ENCODE measurements around the gene ARSB. TPM values are rescaled to one million over a fixed set of nuclear protein-coding genes. Genes with fewer than 3 reads are reported as not detected.

Gene ARSB
- total RNA-seq, 1 donor: 38.4 TPM

DNA sequence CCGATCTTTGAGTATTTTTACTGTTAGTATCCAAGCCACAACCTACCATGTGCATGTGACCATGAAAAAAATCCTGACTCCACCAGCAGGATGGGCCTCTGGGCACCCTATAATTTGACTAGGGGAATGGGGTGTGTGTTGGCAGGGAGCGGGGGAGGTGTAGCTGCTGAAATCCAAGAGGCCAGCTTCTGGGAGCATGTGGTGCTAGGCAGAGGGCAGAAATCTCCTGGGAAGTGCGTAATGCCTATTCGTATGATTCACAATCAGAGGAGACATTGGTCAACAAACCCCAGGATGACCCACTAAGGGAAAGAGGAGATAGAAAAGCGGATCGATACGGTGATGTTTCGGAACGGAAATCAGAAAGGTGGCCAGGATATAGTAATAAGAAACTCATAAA is 149.9 kb downstream of the ARSB start:
- Histone ChIP-seq H3K36me3 (ENCODE audit: insufficient read depth, low read length) (no peaks in the 10 kb centered on the region), H3K4me3 (ENCODE audit: insufficient read depth, low read length) (no peak overlapping the region), H3K27me3 (ENCODE audit: insufficient read depth, low read length) (no peaks in the 10 kb centered on the region), H2AFZ (ENCODE audit: low read length) (no peak overlapping the region), H3K9me3 (ENCODE audit: low read depth, low read length) (no peaks in the 10 kb centered on the region), H3K27ac (ENCODE audit: low read depth, low read length) (no peak overlapping the region), H4K20me1 (ENCODE audit: insufficient read depth, low read length) (no peaks in the 10 kb centered on the region), H3K79me2 (ENCODE audit: insufficient read depth, low read length) (no peaks in the 10 kb centered on the region), H3K4me1 (ENCODE audit: insufficient read depth, low read length) (peaks cover 19% of the 10 kb centered on the region), H3K4me2 (ENCODE audit: insufficient read depth, low read length) (peak overlapping the region; percentile 20)
- TF ChIP-seq, protein P1, sequence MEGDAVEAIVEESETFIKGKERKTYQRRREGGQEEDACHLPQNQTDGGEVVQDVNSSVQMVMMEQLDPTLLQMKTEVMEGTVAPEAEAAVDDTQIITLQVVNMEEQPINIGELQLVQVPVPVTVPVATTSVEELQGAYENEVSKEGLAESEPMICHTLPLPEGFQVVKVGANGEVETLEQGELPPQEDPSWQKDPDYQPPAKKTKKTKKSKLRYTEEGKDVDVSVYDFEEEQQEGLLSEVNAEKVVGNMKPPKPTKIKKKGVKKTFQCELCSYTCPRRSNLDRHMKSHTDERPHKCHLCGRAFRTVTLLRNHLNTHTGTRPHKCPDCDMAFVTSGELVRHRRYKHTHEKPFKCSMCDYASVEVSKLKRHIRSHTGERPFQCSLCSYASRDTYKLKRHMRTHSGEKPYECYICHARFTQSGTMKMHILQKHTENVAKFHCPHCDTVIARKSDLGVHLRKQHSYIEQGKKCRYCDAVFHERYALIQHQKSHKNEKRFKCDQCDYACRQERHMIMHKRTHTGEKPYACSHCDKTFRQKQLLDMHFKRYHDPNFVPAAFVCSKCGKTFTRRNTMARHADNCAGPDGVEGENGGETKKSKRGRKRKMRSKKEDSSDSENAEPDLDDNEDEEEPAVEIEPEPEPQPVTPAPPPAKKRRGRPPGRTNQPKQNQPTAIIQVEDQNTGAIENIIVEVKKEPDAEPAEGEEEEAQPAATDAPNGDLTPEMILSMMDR (IDR thresholded peaks at IDR 0.05; ENCODE audit: extremely low read depth, low read depth, low read length): no peak
- DNase-seq (ENCODE audit: insufficient read length, low spot score, missing footprints): no peak

DNA sequence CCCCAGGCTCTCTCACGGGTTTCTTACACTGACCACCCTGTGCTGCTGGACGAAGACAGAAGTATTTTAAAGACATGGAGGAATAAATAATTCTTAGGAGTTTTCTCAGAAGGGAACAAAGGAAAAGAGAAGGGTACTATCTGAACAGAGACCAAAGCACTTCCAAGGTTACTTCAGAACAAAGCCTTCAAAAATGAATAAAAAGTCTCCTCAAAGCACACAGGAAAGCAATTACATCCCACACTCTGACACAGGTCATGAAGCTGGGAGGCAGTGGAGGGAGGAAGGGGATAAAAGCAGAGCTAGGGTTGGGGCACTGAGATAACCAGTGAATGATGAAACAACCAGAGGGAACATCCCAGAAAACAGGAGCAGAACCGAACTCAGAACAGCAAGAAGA is 151.8 kb downstream of the ARSB start:
- Histone ChIP-seq H3K27ac (ENCODE audit: low read depth, low read length) (no peak overlapping the region), H3K4me3 (ENCODE audit: insufficient read depth, low read length) (no peak overlapping the region), H3K27me3 (ENCODE audit: insufficient read depth, low read length) (no peaks in the 10 kb centered on the region), H3K4me1 (ENCODE audit: insufficient read depth, low read length) (peaks cover 24% of the 10 kb centered on the region), H4K20me1 (ENCODE audit: insufficient read depth, low read length) (no peaks in the 10 kb centered on the region), H2AFZ (ENCODE audit: low read length) (no peak overlapping the region), H3K9me3 (ENCODE audit: low read depth, low read length) (no peaks in the 10 kb centered on the region), H3K79me2 (ENCODE audit: insufficient read depth, low read length) (no peaks in the 10 kb centered on the region), H3K4me2 (ENCODE audit: insufficient read depth, low read length) (no peak overlapping the region), H3K36me3 (ENCODE audit: insufficient read depth, low read length) (no peaks in the 10 kb centered on the region)
- TF ChIP-seq, protein P1 (IDR thresholded peaks at IDR 0.05; ENCODE audit: extremely low read depth, low read depth, low read length): no peak
- no peak for DNase-seq (ENCODE audit: insufficient read length, low spot score, missing footprints)

DNA sequence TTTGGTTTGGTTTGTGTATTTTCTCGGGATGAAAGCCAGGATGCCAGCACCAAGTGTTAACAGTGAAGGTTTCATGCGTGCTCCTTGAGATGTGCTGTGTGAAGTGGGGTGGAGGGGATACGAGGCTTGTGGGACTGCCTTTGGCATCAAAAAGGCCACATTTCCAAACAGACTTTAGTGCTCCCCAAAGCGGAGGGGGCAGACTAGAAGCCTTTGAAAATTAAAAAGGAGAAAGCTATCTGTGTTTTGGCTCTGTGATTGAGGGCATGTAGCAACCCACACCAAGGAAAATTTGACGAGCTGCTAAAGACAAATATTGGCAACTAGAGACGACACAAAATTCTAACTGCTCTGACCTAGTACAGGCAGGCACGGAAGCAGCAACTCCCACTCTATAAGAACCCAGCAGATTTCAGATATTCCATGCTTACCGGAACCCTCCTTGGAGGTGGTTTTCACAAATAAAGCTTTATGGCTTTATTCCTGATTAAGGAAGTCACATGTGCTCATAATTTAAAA is 154.5 kb downstream of the ARSB start:
- H3K36me3 ChIP-seq (ENCODE audit: insufficient read depth, low read length): no peaks in the 10 kb centered on the region
- TF ChIP-seq, protein P1 (IDR thresholded peaks at IDR 0.05; ENCODE audit: extremely low read depth, low read depth, low read length): no peak
- no peaks in the 10 kb centered on the region for H3K79me2 ChIP-seq (ENCODE audit: insufficient read depth, low read length)
- H3K4me1 ChIP-seq (ENCODE audit: insufficient read depth, low read length): peaks cover 22% of the 10 kb centered on the region
- DNase-seq (ENCODE audit: insufficient read length, low spot score, missing footprints): no peak
- peak overlapping the region; percentile 24 for H3K27ac ChIP-seq (ENCODE audit: low read depth, low read length)
- H3K9me3 ChIP-seq (ENCODE audit: low read depth, low read length): no peaks in the 10 kb centered on the region
- peak overlapping the region; percentile 71 for H2AFZ ChIP-seq (ENCODE audit: low read length)
- H3K27me3 ChIP-seq (ENCODE audit: insufficient read depth, low read length): no peaks in the 10 kb centered on the region
- no peaks in the 10 kb centered on the region for H4K20me1 ChIP-seq (ENCODE audit: insufficient read depth, low read length)
- H3K4me3 ChIP-seq (ENCODE audit: insufficient read depth, low read length): no peak overlapping the region
- H3K4me2 ChIP-seq (ENCODE audit: insufficient read depth, low read length): no peak overlapping the region

DNA sequence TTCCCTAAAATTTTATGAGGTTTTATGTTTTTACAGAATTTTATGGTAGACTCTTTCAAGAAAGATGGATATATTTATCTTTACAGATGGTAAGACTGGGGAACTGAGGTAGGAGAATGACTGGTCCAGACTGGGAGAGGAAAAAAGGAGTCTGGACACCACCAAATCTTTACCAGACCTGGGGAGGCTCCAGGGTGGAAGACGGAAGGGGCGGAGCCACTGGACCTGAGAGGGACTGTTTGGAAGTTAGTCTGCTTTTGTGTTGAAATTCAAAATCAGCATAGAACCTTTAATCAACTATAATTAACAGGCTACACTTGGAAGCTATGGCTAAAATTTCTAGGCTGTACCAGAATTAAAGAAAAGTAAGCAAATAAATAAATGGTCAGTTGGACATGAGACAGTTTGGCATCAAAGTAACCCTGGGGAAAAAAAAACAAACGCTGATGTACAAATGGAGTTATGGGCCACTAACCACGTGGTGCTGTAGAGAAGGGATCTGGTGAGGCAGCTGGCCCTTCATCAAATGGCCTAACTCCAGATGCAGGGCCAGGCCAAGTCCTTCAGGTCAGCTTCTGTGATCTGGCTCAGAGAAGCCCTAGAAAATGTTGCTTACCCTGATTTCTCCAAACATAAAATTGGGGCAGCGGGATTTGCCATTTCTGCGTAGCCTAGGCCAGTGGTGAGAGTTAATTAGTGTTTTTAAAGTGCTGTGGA is 155.1 kb downstream of the ARSB start:
- peak; percentile 52 for DNase-seq (ENCODE audit: insufficient read length, low spot score, missing footprints)
- Histone ChIP-seq H3K4me2 (ENCODE audit: insufficient read depth, low read length) (no peak overlapping the region), H3K27me3 (ENCODE audit: insufficient read depth, low read length) (no peaks in the 10 kb centered on the region), H3K4me3 (ENCODE audit: insufficient read depth, low read length) (no peak overlapping the region), H3K4me1 (ENCODE audit: insufficient read depth, low read length) (peaks cover 16% of the 10 kb centered on the region), H3K79me2 (ENCODE audit: insufficient read depth, low read length) (no peaks in the 10 kb centered on the region), H2AFZ (ENCODE audit: low read length) (peak overlapping the region; percentile 71), H3K27ac (ENCODE audit: low read depth, low read length) (peak overlapping the region; percentile 24), H3K9me3 (ENCODE audit: low read depth, low read length) (no peaks in the 10 kb centered on the region), H3K36me3 (ENCODE audit: insufficient read depth, low read length) (no peaks in the 10 kb centered on the region), H4K20me1 (ENCODE audit: insufficient read depth, low read length) (no peaks in the 10 kb centered on the region)
- TF ChIP-seq, protein P1 (IDR thresholded peaks at IDR 0.05; ENCODE audit: extremely low read depth, low read depth, low read length): no peak
